ENCODE results near the gene ERGIC3. TPM values are rescaled to one million over a fixed set of nuclear protein-coding genes. Genes with fewer than 3 reads are reported as not detected.

Gene ERGIC3
- total and polyA plus RNA-seq, 2 of the 13 experiments (the other 11 are each of a cell fraction or from before 2014, with no cell fraction given) = 407 to 670 TPM

DNA sequence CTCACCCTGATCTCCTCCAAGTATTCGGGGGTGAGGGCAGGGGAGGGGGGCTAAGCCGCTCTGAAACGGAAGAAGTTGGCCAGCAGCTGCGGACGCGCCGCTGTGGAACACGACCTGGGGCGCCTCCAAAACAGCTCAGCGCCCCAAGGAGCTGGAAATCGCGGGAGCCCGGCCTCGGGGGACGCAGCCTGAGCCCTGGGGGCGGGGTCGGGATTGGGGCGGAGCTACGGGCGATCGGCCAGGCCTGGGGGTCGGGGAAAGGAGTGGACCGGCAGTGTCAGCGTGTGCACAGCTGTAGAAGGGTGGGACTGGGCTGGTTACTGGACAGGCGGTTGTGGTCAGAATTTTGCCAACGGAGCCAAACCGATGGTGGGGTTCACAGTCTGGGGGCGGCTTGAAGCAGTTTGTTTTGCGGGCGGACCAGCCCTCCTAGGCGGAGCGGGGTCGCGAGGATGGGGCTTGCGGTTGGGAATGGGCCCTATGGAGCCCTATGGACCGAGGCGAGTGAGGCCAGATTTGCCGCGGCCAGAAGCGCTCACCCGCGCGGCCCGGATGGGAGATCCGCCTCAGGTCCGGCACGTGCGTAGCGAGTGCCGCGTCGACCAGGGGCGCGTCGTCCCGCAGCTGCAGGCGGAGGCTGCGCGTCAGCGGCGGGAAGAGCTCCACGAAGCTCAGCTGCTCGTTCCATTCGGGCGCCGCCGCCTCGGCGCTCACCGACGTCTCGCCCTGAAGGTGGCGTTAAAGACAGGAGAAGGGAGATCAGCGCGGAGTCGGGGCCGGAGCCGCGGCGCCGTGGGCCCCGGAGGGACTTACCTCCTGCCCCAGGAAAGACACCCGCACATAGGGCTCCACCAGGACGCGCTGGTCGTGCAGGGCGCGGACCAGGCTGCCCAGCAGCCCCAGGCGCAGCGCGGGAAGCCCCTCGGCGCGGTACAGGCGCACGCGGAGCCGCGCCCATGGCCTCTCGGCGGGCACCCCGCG, 59.4 kb downstream of the ERGIC3 start (continued):
- TF ChIP-seq KDM4B (CRISPR knock-in tag; IDR thresholded peaks at IDR 0.05) (no peak), ZNF274 (CRISPR knock-in tag; IDR thresholded peaks at IDR 0.05) (peak; percentile 60; the same call in 1 of the 2 replicates), NRL (CRISPR knock-in tag; IDR thresholded peaks at IDR 0.05; ENCODE audit: borderline replicate concordance) (peak; percentile 8; the same call in 1 of the 2 replicates), ZNF709 (CRISPR knock-in tag; IDR thresholded peaks at IDR 0.05) (no peak), SP140L (CRISPR knock-in tag; IDR thresholded peaks at IDR 0.05; ENCODE audit: borderline replicate concordance) (no peak), ZNF543 (CRISPR knock-in tag; IDR thresholded peaks at IDR 0.05) (no peak; the same call in 1 of the 2 replicates), KMT2A (CRISPR knock-in tag; IDR thresholded peaks at IDR 0.05) (no peak), TBP (CRISPR knock-in tag; IDR thresholded peaks at IDR 0.05) (no peak), RXRA (CRISPR knock-in tag; IDR thresholded peaks at IDR 0.05) (peak; percentile 63), NFKBIZ (CRISPR knock-in tag; IDR thresholded peaks at IDR 0.05) (no peak), CEBPB (IDR thresholded peaks at IDR 0.05; ENCODE audit: borderline replicate concordance, low read depth, low read length) (no peak)
- TF ChIP-seq, protein P1, sequence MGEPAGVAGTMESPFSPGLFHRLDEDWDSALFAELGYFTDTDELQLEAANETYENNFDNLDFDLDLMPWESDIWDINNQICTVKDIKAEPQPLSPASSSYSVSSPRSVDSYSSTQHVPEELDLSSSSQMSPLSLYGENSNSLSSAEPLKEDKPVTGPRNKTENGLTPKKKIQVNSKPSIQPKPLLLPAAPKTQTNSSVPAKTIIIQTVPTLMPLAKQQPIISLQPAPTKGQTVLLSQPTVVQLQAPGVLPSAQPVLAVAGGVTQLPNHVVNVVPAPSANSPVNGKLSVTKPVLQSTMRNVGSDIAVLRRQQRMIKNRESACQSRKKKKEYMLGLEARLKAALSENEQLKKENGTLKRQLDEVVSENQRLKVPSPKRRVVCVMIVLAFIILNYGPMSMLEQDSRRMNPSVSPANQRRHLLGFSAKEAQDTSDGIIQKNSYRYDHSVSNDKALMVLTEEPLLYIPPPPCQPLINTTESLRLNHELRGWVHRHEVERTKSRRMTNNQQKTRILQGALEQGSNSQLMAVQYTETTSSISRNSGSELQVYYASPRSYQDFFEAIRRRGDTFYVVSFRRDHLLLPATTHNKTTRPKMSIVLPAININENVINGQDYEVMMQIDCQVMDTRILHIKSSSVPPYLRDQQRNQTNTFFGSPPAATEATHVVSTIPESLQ (CRISPR knock-in tag; conservative IDR thresholded peaks at IDR 0.05) = no peak
- TF ChIP-seq, protein P2, sequence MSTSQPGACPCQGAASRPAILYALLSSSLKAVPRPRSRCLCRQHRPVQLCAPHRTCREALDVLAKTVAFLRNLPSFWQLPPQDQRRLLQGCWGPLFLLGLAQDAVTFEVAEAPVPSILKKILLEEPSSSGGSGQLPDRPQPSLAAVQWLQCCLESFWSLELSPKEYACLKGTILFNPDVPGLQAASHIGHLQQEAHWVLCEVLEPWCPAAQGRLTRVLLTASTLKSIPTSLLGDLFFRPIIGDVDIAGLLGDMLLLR (CRISPR knock-in tag; IDR thresholded peaks at IDR 0.05) = peak; percentile 90
- TF ChIP-seq, protein P3, sequence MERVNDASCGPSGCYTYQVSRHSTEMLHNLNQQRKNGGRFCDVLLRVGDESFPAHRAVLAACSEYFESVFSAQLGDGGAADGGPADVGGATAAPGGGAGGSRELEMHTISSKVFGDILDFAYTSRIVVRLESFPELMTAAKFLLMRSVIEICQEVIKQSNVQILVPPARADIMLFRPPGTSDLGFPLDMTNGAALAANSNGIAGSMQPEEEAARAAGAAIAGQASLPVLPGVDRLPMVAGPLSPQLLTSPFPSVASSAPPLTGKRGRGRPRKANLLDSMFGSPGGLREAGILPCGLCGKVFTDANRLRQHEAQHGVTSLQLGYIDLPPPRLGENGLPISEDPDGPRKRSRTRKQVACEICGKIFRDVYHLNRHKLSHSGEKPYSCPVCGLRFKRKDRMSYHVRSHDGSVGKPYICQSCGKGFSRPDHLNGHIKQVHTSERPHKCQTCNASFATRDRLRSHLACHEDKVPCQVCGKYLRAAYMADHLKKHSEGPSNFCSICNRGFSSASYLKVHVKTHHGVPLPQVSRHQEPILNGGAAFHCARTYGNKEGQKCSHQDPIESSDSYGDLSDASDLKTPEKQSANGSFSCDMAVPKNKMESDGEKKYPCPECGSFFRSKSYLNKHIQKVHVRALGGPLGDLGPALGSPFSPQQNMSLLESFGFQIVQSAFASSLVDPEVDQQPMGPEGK (CRISPR knock-in tag; IDR thresholded peaks at IDR 0.05) = no peak
- TF ChIP-seq, protein P4, sequence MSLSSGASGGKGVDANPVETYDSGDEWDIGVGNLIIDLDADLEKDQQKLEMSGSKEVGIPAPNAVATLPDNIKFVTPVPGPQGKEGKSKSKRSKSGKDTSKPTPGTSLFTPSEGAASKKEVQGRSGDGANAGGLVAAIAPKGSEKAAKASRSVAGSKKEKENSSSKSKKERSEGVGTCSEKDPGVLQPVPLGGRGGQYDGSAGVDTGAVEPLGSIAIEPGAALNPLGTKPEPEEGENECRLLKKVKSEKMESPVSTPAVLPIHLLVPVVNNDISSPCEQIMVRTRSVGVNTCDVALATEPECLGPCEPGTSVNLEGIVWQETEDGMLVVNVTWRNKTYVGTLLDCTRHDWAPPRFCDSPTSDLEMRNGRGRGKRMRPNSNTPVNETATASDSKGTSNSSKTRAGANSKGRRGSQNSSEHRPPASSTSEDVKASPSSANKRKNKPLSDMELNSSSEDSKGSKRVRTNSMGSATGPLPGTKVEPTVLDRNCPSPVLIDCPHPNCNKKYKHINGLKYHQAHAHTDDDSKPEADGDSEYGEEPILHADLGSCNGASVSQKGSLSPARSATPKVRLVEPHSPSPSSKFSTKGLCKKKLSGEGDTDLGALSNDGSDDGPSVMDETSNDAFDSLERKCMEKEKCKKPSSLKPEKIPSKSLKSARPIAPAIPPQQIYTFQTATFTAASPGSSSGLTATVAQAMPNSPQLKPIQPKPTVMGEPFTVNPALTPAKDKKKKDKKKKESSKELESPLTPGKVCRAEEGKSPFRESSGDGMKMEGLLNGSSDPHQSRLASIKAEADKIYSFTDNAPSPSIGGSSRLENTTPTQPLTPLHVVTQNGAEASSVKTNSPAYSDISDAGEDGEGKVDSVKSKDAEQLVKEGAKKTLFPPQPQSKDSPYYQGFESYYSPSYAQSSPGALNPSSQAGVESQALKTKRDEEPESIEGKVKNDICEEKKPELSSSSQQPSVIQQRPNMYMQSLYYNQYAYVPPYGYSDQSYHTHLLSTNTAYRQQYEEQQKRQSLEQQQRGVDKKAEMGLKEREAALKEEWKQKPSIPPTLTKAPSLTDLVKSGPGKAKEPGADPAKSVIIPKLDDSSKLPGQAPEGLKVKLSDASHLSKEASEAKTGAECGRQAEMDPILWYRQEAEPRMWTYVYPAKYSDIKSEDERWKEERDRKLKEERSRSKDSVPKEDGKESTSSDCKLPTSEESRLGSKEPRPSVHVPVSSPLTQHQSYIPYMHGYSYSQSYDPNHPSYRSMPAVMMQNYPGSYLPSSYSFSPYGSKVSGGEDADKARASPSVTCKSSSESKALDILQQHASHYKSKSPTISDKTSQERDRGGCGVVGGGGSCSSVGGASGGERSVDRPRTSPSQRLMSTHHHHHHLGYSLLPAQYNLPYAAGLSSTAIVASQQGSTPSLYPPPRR (CRISPR knock-in tag; IDR thresholded peaks at IDR 0.05; ENCODE audit: borderline replicate concordance) = 0 out of 2 replicates have a peak, but pooled peaks have one; percentile 40
- TF ChIP-seq, protein P5, sequence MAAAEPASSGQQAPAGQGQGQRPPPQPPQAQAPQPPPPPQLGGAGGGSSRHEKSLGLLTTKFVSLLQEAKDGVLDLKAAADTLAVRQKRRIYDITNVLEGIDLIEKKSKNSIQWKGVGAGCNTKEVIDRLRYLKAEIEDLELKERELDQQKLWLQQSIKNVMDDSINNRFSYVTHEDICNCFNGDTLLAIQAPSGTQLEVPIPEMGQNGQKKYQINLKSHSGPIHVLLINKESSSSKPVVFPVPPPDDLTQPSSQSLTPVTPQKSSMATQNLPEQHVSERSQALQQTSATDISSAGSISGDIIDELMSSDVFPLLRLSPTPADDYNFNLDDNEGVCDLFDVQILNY (CRISPR knock-in tag; conservative IDR thresholded peaks at IDR 0.05) = peak; percentile 57; the same call in 1 of the 2 replicates
